ENCODE data around the gene EXOC3L2. TPM values are rescaled to one million over a fixed set of nuclear protein-coding genes. Genes with fewer than 3 reads are reported as not detected.

The EXOC3L2 gene
- total and polyA plus RNA-seq, 2 of the 8 experiments (the other 6 are each of a cell fraction or from before 2014, with no cell fraction given): 1.4 to 1.6 TPM

DNA sequence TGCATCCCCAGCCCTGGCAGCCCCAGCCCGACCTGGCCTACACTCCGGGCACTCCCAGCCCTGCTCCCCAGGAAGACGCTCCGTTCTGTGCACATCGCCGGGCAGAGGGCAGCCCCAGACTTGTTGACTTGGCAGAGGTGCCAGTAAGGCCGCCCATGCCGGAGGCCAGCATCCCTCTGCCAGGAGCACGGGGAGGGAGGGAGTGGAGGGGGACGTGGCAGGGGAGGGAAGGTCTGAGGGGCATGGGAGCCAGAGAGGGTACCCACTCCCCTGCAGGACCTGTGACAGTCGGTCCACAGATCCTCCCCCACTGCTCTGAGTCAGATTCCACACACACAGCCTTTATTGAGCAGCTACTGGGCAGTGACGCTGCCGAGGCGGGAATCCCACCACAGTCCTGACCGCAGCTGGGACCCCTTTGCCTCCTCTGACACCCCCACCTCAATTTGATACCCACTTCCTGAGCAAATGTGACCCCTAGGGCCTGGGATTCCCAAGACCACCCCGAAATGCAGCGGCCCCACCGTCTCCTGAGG, 82.5 kb downstream of the EXOC3L2 start:
- no peaks in the 10 kb centered on the region for H3K9me3 ChIP-seq (ENCODE audit: insufficient read depth in 2 of 2, low read depth in 1 of 2, low read length in 1 of 2)
- 82% methylated on average over 17 of the region's 18 CpGs; no CpG with 5 or more reads in 1 of the 2 experiments for WGBS, 2 experiments (ENCODE audit: extremely low coverage in 1 of 2, insufficient coverage in 1 of 2, insufficient read length in 1 of 2, insufficient replicate concordance in 2 of 2, low coverage in 1 of 2, low lambda C conversion rate in 2 of 2, missing lambda C conversion rate in 1 of 2)
- FAIRE-seq (no peak), DNase-seq (ENCODE audit: low read depth in 1 of 2, low spot score in 2 of 2) (no peak)
- H4K91ac ChIP-seq (replicated peaks; ENCODE audit: insufficient read length, low read length): no peak overlapping the region
- no peak overlapping the region for H3K23ac ChIP-seq (ENCODE audit: insufficient read length)
- no peak overlapping the region for H3K4ac ChIP-seq (replicated peaks; ENCODE audit: insufficient read length, low read depth, low read length)
- no peaks in the 10 kb centered on the region for H3K79me1 ChIP-seq (ENCODE audit: low read depth, low read length)
- TF ChIP-seq NANOG (IDR thresholded peaks at IDR 0.05; ENCODE audit: insufficient read depth, low read depth, low read length, poor library complexity, severe bottlenecking) (no peak), JUN (IDR thresholded peaks at IDR 0.05; ENCODE audit: low read depth, low read length) (no peak)
- no peak overlapping the region for H3K4me2 ChIP-seq (ENCODE audit: insufficient read depth in 1 of 2, low read depth in 2 of 2, low read length in 2 of 2)
- H3K4me1 ChIP-seq (replicated peaks in 1 of 4; ENCODE audit: control insufficient read depth in 3 of 4, insufficient read depth in 4 of 4, low read length in 3 of 4): peaks cover 0 to 17% (median 8%) of the 10 kb centered on the region in 4 experiments; a peak in 5 of 7 replicates
- H4K20me1 ChIP-seq (replicated peaks in 1 of 2; ENCODE audit: control insufficient read depth in 1 of 2, insufficient read depth in 2 of 2, low read length in 2 of 2): peaks cover 0 to 6% of the 10 kb centered on the region in 2 experiments
- H3K27me3 ChIP-seq (replicated peaks in 1 of 4; ENCODE audit: control insufficient read depth in 3 of 4, extremely low read depth in 1 of 4, insufficient read depth in 3 of 4, low read length in 3 of 4): peaks cover 0 to 6% (median 4%) of the 10 kb centered on the region in 4 experiments; a peak in 3 of 7 replicates
- peak overlapping the region; percentile 31; the same call in 1 of the 2 replicates for H2BK15ac ChIP-seq (ENCODE audit: low read length)
- H3K36me3 ChIP-seq (ENCODE audit: control insufficient read depth in 2 of 4, insufficient read depth in 4 of 4, low read length in 3 of 4): no peaks in the 10 kb centered on the region
- no peaks in the 10 kb centered on the region for H3K79me2 ChIP-seq (ENCODE audit: control insufficient read depth in 1 of 2, insufficient read depth in 2 of 2, low read length in 2 of 2)
- POLR2A ChIA-PET (ENCODE audit: partially characterized antibody): interaction anchor here (0.6 to 2.2 kb wide), 3 partner anchors 10 to 71 kb away, joined by 3 to 7 read pairs (median 4); partner anchors contain the start of gene BLOC1S3
- H2BK120ac ChIP-seq (replicated peaks; ENCODE audit: low read depth, low read length): no peak overlapping the region
- H3K18ac ChIP-seq (ENCODE audit: extremely low read depth, low read length): no peak overlapping the region
- H3K56ac ChIP-seq (replicated peaks; ENCODE audit: insufficient read length, low read depth, low read length): no peak overlapping the region
- no peak overlapping the region for H2BK5ac ChIP-seq (ENCODE audit: low read depth, low read length)
- no peak overlapping the region for H3K27ac ChIP-seq (ENCODE audit: low read depth, low read length)
- no peak overlapping the region for H2AFZ ChIP-seq (ENCODE audit: low read length)
- H3K9ac ChIP-seq (replicated peaks in 1 of 4; ENCODE audit: extremely low read depth in 1 of 4, low read depth in 3 of 4, low read length in 3 of 4): no peak overlapping the region
- H3K4me3 ChIP-seq (ENCODE audit: extremely low read depth in 1 of 4, insufficient read depth in 2 of 4, low read depth in 3 of 4, low read length in 4 of 4): no peak overlapping the region
- no peak overlapping the region for H3K14ac ChIP-seq (ENCODE audit: insufficient read length)
- H2BK20ac ChIP-seq (ENCODE audit: low read length): no peak overlapping the region
- H4K8ac ChIP-seq (ENCODE audit: extremely low read depth, insufficient read depth, low read length): 0 out of 2 replicates have a peak overlapping the region, but pooled peaks have one; percentile 89
- no peak overlapping the region for H2AK5ac ChIP-seq (ENCODE audit: low read depth, low read length)
- no peak overlapping the region for H4K5ac ChIP-seq (ENCODE audit: insufficient read length, low read depth, low read length)
- CTCF ChIA-PET (ENCODE audit: partially characterized antibody): interaction anchor here (0.6 to 5.6 kb wide), 12 partner anchors 10 to 314 kb away, joined by 3 to 54 read pairs (median 4); partner anchors contain the start of genes BLOC1S3 and TRAPPC6A
- no peak overlapping the region for H2BK12ac ChIP-seq (ENCODE audit: low read depth, low read length)
- no peaks in the 10 kb centered on the region for H3K23me2 ChIP-seq (ENCODE audit: low read depth, low read length)

Other genes starting within 250 kb of the EXOC3L2 start
- 12.5 and 13.1 TPM in 2 replicates for gene RELB, start 243.9 kb downstream of the EXOC3L2 start, total RNA-seq (2021; fragmentation: NEBNext Ultra II Directional; extraction: Animal tissue kit (Norgen Biotek cat#: 25700))
- gene RELB, start 243.9 kb downstream of the EXOC3L2 start, polyA plus RNA-seq (2011; rRNA removed): 10.0 and 12.6 TPM in 2 replicates
- gene CLASRP, start 206.4 kb downstream of the EXOC3L2 start, total RNA-seq (2021; fragmentation: NEBNext Ultra II Directional; extraction: Animal tissue kit (Norgen Biotek cat#: 25700)): 63.4 and 71.7 TPM in 2 replicates
- gene CLASRP, start 206.4 kb downstream of the EXOC3L2 start, polyA plus RNA-seq (2011; rRNA removed): 22.3 and 25.8 TPM in 2 replicates
- 6.8 and 7.5 TPM in 2 replicates for gene ZNF296, start 168.9 kb downstream of the EXOC3L2 start, total RNA-seq (2021; fragmentation: NEBNext Ultra II Directional; extraction: Animal tissue kit (Norgen Biotek cat#: 25700))
- 2.7 and 6.4 TPM in 2 replicates for gene ZNF296, start 168.9 kb downstream of the EXOC3L2 start, polyA plus RNA-seq (2011; rRNA removed)
- 48.0 and 48.5 TPM in 2 replicates for gene GEMIN7, start 166.1 kb downstream of the EXOC3L2 start, total RNA-seq (2021; fragmentation: NEBNext Ultra II Directional; extraction: Animal tissue kit (Norgen Biotek cat#: 25700))
- gene GEMIN7, start 166.1 kb downstream of the EXOC3L2 start, polyA plus RNA-seq (2011; rRNA removed): 91.6 and 113 TPM in 2 replicates
- 25.7 and 27.0 TPM in 2 replicates for gene PPP1R37, start 152.2 kb downstream of the EXOC3L2 start, total RNA-seq (2021; fragmentation: NEBNext Ultra II Directional; extraction: Animal tissue kit (Norgen Biotek cat#: 25700))
- gene PPP1R37, start 152.2 kb downstream of the EXOC3L2 start, polyA plus RNA-seq (2011; rRNA removed): 14.6 and 22.5 TPM in 2 replicates
- 0.38 and 0.39 TPM in 2 replicates for gene NKPD1, start 84.4 kb downstream of the EXOC3L2 start, total RNA-seq (2021; fragmentation: NEBNext Ultra II Directional; extraction: Animal tissue kit (Norgen Biotek cat#: 25700))
- gene NKPD1, start 84.4 kb downstream of the EXOC3L2 start, polyA plus RNA-seq (2011; rRNA removed): 0.30 and 0.55 TPM in 2 replicates
- gene TRAPPC6A, start 67.2 kb downstream of the EXOC3L2 start, total RNA-seq (2021; fragmentation: NEBNext Ultra II Directional; extraction: Animal tissue kit (Norgen Biotek cat#: 25700)): 30.5 and 31.8 TPM in 2 replicates
- 130 and 144 TPM in 2 replicates for gene TRAPPC6A, start 67.2 kb downstream of the EXOC3L2 start, polyA plus RNA-seq (2011; rRNA removed)
- 6.0 and 8.0 TPM in 2 replicates for gene BLOC1S3, start 66.6 kb downstream of the EXOC3L2 start, total RNA-seq (2021; fragmentation: NEBNext Ultra II Directional; extraction: Animal tissue kit (Norgen Biotek cat#: 25700))
- 6.1 and 7.6 TPM in 2 replicates for gene BLOC1S3, start 66.6 kb downstream of the EXOC3L2 start, polyA plus RNA-seq (2011; rRNA removed)
- 46.8 and 49.8 TPM in 2 replicates for gene MARK4, start 5.9 kb upstream of the EXOC3L2 start, total RNA-seq (2021; fragmentation: NEBNext Ultra II Directional; extraction: Animal tissue kit (Norgen Biotek cat#: 25700))
- 12.3 and 22.4 TPM in 2 replicates for gene MARK4, start 5.9 kb upstream of the EXOC3L2 start, polyA plus RNA-seq (2011; rRNA removed)
- gene CKM, start 77.5 kb upstream of the EXOC3L2 start, total RNA-seq (2021; fragmentation: NEBNext Ultra II Directional; extraction: Animal tissue kit (Norgen Biotek cat#: 25700)): not detected in 2 replicates
- gene CKM, start 77.5 kb upstream of the EXOC3L2 start, polyA plus RNA-seq (2011; rRNA removed): 0.08 and 0.09 TPM in 2 replicates
- 2.8 and 3.2 TPM in 2 replicates for gene KLC3, start 95.3 kb upstream of the EXOC3L2 start, total RNA-seq (2021; fragmentation: NEBNext Ultra II Directional; extraction: Animal tissue kit (Norgen Biotek cat#: 25700))
- gene KLC3, start 95.3 kb upstream of the EXOC3L2 start, polyA plus RNA-seq (2011; rRNA removed): 1.3 and 2.4 TPM in 2 replicates
- 93.4 and 107 TPM in 2 replicates for gene ERCC2, start 125.2 kb upstream of the EXOC3L2 start, total RNA-seq (2021; fragmentation: NEBNext Ultra II Directional; extraction: Animal tissue kit (Norgen Biotek cat#: 25700))
- 117 and 197 TPM in 2 replicates for gene ERCC2, start 125.2 kb upstream of the EXOC3L2 start, polyA plus RNA-seq (2011; rRNA removed)
- 15.3 and 18.4 TPM in 2 replicates for gene PPP1R13L, start 159.7 kb upstream of the EXOC3L2 start, total RNA-seq (2021; fragmentation: NEBNext Ultra II Directional; extraction: Animal tissue kit (Norgen Biotek cat#: 25700))
- 9.1 and 20.4 TPM in 2 replicates for gene PPP1R13L, start 159.7 kb upstream of the EXOC3L2 start, polyA plus RNA-seq (2011; rRNA removed)
- gene POLR1G, start 161.2 kb upstream of the EXOC3L2 start, total RNA-seq (2021; fragmentation: NEBNext Ultra II Directional; extraction: Animal tissue kit (Norgen Biotek cat#: 25700)): 34.8 and 38.0 TPM in 2 replicates
- gene POLR1G, start 161.2 kb upstream of the EXOC3L2 start, polyA plus RNA-seq (2011; rRNA removed): 16.8 and 18.4 TPM in 2 replicates
- 44.7 and 46.4 TPM in 2 replicates for gene ERCC1, start 178.5 kb upstream of the EXOC3L2 start, total RNA-seq (2021; fragmentation: NEBNext Ultra II Directional; extraction: Animal tissue kit (Norgen Biotek cat#: 25700))
- 94.2 and 112 TPM in 2 replicates for gene ERCC1, start 178.5 kb upstream of the EXOC3L2 start, polyA plus RNA-seq (2011; rRNA removed)
- gene FOSB, start 222.6 kb upstream of the EXOC3L2 start, total RNA-seq (2021; fragmentation: NEBNext Ultra II Directional; extraction: Animal tissue kit (Norgen Biotek cat#: 25700)): 1.3 and 2.7 TPM in 2 replicates
- gene FOSB, start 222.6 kb upstream of the EXOC3L2 start, polyA plus RNA-seq (2011; rRNA removed): 0.44 and 1.2 TPM in 2 replicates

All from H1 (cell line).